ENCODE measurements around the gene MYL10.

The MYL10 gene

GRCh38 chr7:101598422-101598985, 30.6 kb downstream of the MYL10 start:
- no peak for DNase-seq (ENCODE audit: low read depth in 2 of 2, low spot score in 1 of 2)

- DNase-seq (ENCODE audit: low read depth in 2 of 2, low spot score in 1 of 2): no peak
These were observed 31.2 kb downstream of the MYL10 start for GRCh38 chr7:101597941-101598340.

- DNase-seq (ENCODE audit: low read depth in 2 of 2, low spot score in 1 of 2): no peak
These were observed 32.2 kb downstream of the MYL10 start for GRCh38 chr7:101596898-101597297.

GRCh38 chr7:101595766-101596537, 33.1 kb downstream of the MYL10 start:
- no peak for DNase-seq (ENCODE audit: low read depth in 2 of 2, low spot score in 1 of 2)

GRCh38 chr7:101595246-101595645, 33.9 kb downstream of the MYL10 start:
- no peak for DNase-seq (ENCODE audit: low read depth in 2 of 2, low spot score in 1 of 2)

- DNase-seq (ENCODE audit: low read depth in 2 of 2, low spot score in 1 of 2): no peak
These were observed 34.3 kb downstream of the MYL10 start for GRCh38 chr7:101594790-101595189.

GRCh38 chr7:101593556-101593955, 35.5 kb downstream of the MYL10 start:
- no peak for DNase-seq (ENCODE audit: low read depth in 2 of 2, low spot score in 1 of 2)

- no peak for DNase-seq (ENCODE audit: low read depth in 2 of 2, low spot score in 1 of 2)
These were observed 37.6 kb downstream of the MYL10 start for GRCh38 chr7:101591504-101591903.

- DNase-seq (ENCODE audit: low read depth in 2 of 2, low spot score in 1 of 2): no peak
These were observed 38.2 kb downstream of the MYL10 start for GRCh38 chr7:101590663-101591435.

GRCh38 chr7:101589976-101590662, 39.0 kb downstream of the MYL10 start:
- DNase-seq (ENCODE audit: low read depth in 2 of 2, low spot score in 1 of 2): no peak

GRCh38 chr7:101589052-101589451, 40.0 kb downstream of the MYL10 start:
- DNase-seq (ENCODE audit: low read depth in 2 of 2, low spot score in 1 of 2): no peak

GRCh38 chr7:101588131-101588935, 40.8 kb downstream of the MYL10 start:
- no peak for DNase-seq (ENCODE audit: low read depth in 2 of 2, low spot score in 1 of 2)

GRCh38 chr7:101586906-101587677, 42.0 kb downstream of the MYL10 start:
- DNase-seq (ENCODE audit: low read depth in 2 of 2, low spot score in 1 of 2): no peak

- DNase-seq (ENCODE audit: low read depth in 2 of 2, low spot score in 1 of 2): no peak
These were observed 42.8 kb downstream of the MYL10 start for GRCh38 chr7:101586078-101586905.

GRCh38 chr7:101582971-101583370, 46.1 kb downstream of the MYL10 start:
- DNase-seq (ENCODE audit: low read depth in 2 of 2, low spot score in 1 of 2): no peak

GRCh38 chr7:101581891-101582290, 47.2 kb downstream of the MYL10 start:
- DNase-seq (ENCODE audit: low read depth in 2 of 2, low spot score in 1 of 2): no peak

GRCh38 chr7:101580596-101580995, 48.5 kb downstream of the MYL10 start:
- DNase-seq (ENCODE audit: low read depth in 2 of 2, low spot score in 1 of 2): no peak

- DNase-seq (ENCODE audit: low read depth in 2 of 2, low spot score in 1 of 2): no peak
These were observed 50.5 kb downstream of the MYL10 start for GRCh38 chr7:101578552-101578951.

GRCh38 chr7:101576998-101577397, 52.1 kb downstream of the MYL10 start:
- no peak for DNase-seq (ENCODE audit: low read depth in 2 of 2, low spot score in 1 of 2)
